Karpas-422 (cell line): ENCODE data around the gene FLT1. TPM values are rescaled to one million over a fixed set of nuclear protein-coding genes. Genes with fewer than 3 reads are reported as not detected.

Experiments used
- DNase-seq: peaks from one replicate; pipeline ENCODE4 v3.0.0-alpha.2; 2015
- H2AFZ ChIP-seq: fragments of 200-600 bp; sonication (generic); 2 replicates; pipeline ENCODE4 v1.6.1; 2014; ENCODE audit warnings: antibody characterized with exemption, low read length, mixed read lengths
- H3K27ac ChIP-seq: fragments of 200-600 bp; sonication (generic); 2 replicates; pipeline ENCODE4 v1.5.1; 2014; ENCODE audit warnings: mild to moderate bottlenecking, low read length, moderate library complexity
- H3K27me3 ChIP-seq: fragments of 200-600 bp; sonication (generic); 2 replicates; pipeline ENCODE4 v1.6.1; 2014; ENCODE audit warnings: low read length, mixed read lengths
- H3K36me3 ChIP-seq: fragments of 200-600 bp; sonication (generic); 2 replicates; pipeline ENCODE4 v1.6.1; 2014; ENCODE audit warnings: low read length, mixed read lengths; ENCODE audit not compliant: insufficient read depth
- H3K4me1 ChIP-seq: fragments of 200-600 bp; sonication (generic); 2 replicates; pipeline ENCODE4 v1.6.1; 2014; ENCODE audit warnings: mild to moderate bottlenecking, low read length, mixed read lengths
- H3K4me2 ChIP-seq: fragments of 200-600 bp; sonication (generic); 2 replicates; pipeline ENCODE4 v1.6.1; 2014; ENCODE audit warnings: low read length, low read depth, mild to moderate bottlenecking; ENCODE audit not compliant: poor library complexity, severe bottlenecking
- H3K4me3 ChIP-seq: fragments of 200-600 bp; sonication (generic); 2 replicates; pipeline ENCODE4 v1.5.1; 2014; ENCODE audit warnings: mild to moderate bottlenecking, antibody characterized with exemption, low read length, mixed read lengths
- H3K79me2 ChIP-seq: fragments of 200-600 bp; sonication (generic); 2 replicates; pipeline ENCODE4 v1.6.1; 2014; ENCODE audit warnings: mild to moderate bottlenecking, low read length, mixed read lengths
- H3K9ac ChIP-seq: fragments of 200-600 bp; sonication (generic); 2 replicates; pipeline ENCODE4 v1.6.0; 2014; ENCODE audit warnings: low read length
- H3K9me2 ChIP-seq: fragments of 200-600 bp; sonication (generic), shearing (Covaris generic); replicated peaks from 2 replicates; pipeline ENCODE4 v1.6.0; 2014; ENCODE audit warnings: mild to moderate bottlenecking, low read length, moderate library complexity; ENCODE audit not compliant: insufficient read depth
- H3K9me3 ChIP-seq: fragments of 300-700, 200-600 bp; sonication (generic); 2 replicates; pipeline ENCODE4 v1.6.1; 2014; ENCODE audit warnings: low read length, mixed read lengths
- H4K20me1 ChIP-seq: fragments of 200-600 bp; sonication (generic); 2 replicates; pipeline ENCODE4 v1.6.1; 2014; ENCODE audit warnings: mild to moderate bottlenecking, antibody characterized with exemption, low read length, low read depth; ENCODE audit not compliant: insufficient read depth
- total RNA-seq: library from RNA; depleted of rRNA; stranded (reverse); fragments of >200 nt; shearing (Covaris generic); gene quantifications from 2 replicates; pipeline ENCODE4 v1.2.3, GENCODE V29; 2014; ENCODE audit warnings: low replicate concordance

FLT1 gene
- total RNA-seq, 1 experiment from 2014 or later = not detected

- Histone ChIP-seq H3K36me3 (no peaks in the 10 kb centered on the region), H2AFZ (no peak overlapping the region), H4K20me1 (no peaks in the 10 kb centered on the region), H3K4me2 (no peak overlapping the region), H3K4me3 (no peak overlapping the region), H3K27ac (no peak overlapping the region), H3K79me2 (no peaks in the 10 kb centered on the region), H3K9ac (no peak overlapping the region), H3K9me3 (no peaks in the 10 kb centered on the region), H3K9me2 (no peaks in the 10 kb centered on the region), H3K4me1 (no peaks in the 10 kb centered on the region), H3K27me3 (no peaks in the 10 kb centered on the region)
- no peak for DNase-seq
These were observed 37.4 kb downstream of the FLT1 start for GRCh38 chr13:28457521-28457920.

- no peak for DNase-seq
- no peaks in the 10 kb centered on the region for H3K27me3 ChIP-seq
- H3K4me3 ChIP-seq = no peak overlapping the region
- no peaks in the 10 kb centered on the region for H3K9me3 ChIP-seq
- no peak overlapping the region for H3K4me2 ChIP-seq
- no peaks in the 10 kb centered on the region for H3K79me2 ChIP-seq
- H3K9me2 ChIP-seq = no peaks in the 10 kb centered on the region
- H3K27ac ChIP-seq = no peak overlapping the region
- no peak overlapping the region for H3K9ac ChIP-seq
- no peaks in the 10 kb centered on the region for H3K4me1 ChIP-seq
- no peak overlapping the region for H2AFZ ChIP-seq
- H4K20me1 ChIP-seq = no peaks in the 10 kb centered on the region
- no peaks in the 10 kb centered on the region for H3K36me3 ChIP-seq
These were observed 39.2 kb downstream of the FLT1 start for GRCh38 chr13:28455580-28456194.

- H3K4me2 ChIP-seq = no peak overlapping the region
- no peak overlapping the region for H2AFZ ChIP-seq
- no peaks in the 10 kb centered on the region for H3K9me3 ChIP-seq
- H3K79me2 ChIP-seq = no peaks in the 10 kb centered on the region
- no peaks in the 10 kb centered on the region for H3K27me3 ChIP-seq
- no peaks in the 10 kb centered on the region for H3K36me3 ChIP-seq
- H4K20me1 ChIP-seq = no peaks in the 10 kb centered on the region
- no peak overlapping the region for H3K27ac ChIP-seq
- no peak for DNase-seq
- no peak overlapping the region for H3K4me3 ChIP-seq
- H3K4me1 ChIP-seq = no peaks in the 10 kb centered on the region
- no peaks in the 10 kb centered on the region for H3K9me2 ChIP-seq
- no peak overlapping the region for H3K9ac ChIP-seq
These were observed 42.2 kb downstream of the FLT1 start for GRCh38 chr13:28452755-28453154.

GRCh38 chr13:28451482-28452217, 43.3 kb downstream of the FLT1 start:
- Histone ChIP-seq H4K20me1 (no peaks in the 10 kb centered on the region), H3K79me2 (no peaks in the 10 kb centered on the region), H3K4me3 (no peak overlapping the region), H3K4me1 (no peaks in the 10 kb centered on the region), H3K36me3 (no peaks in the 10 kb centered on the region), H3K4me2 (no peak overlapping the region), H2AFZ (no peak overlapping the region), H3K27ac (no peak overlapping the region), H3K27me3 (no peaks in the 10 kb centered on the region), H3K9me3 (no peaks in the 10 kb centered on the region), H3K9me2 (no peaks in the 10 kb centered on the region), H3K9ac (no peak overlapping the region)
- no peak for DNase-seq

GRCh38 chr13:28449826-28450773, 44.8 kb downstream of the FLT1 start:
- Histone ChIP-seq H3K4me1 (no peaks in the 10 kb centered on the region), H3K27ac (no peak overlapping the region), H3K27me3 (no peaks in the 10 kb centered on the region), H3K4me3 (no peak overlapping the region), H3K4me2 (no peak overlapping the region), H3K79me2 (no peaks in the 10 kb centered on the region), H3K36me3 (no peaks in the 10 kb centered on the region), H3K9ac (no peak overlapping the region), H4K20me1 (no peaks in the 10 kb centered on the region), H2AFZ (no peak overlapping the region), H3K9me2 (no peaks in the 10 kb centered on the region), H3K9me3 (no peaks in the 10 kb centered on the region)
- DNase-seq = no peak

- Histone ChIP-seq H3K27me3 (no peaks in the 10 kb centered on the region), H3K4me1 (no peaks in the 10 kb centered on the region), H3K36me3 (no peaks in the 10 kb centered on the region), H3K9me2 (no peaks in the 10 kb centered on the region), H3K4me2 (no peak overlapping the region), H2AFZ (no peak overlapping the region), H3K9me3 (no peaks in the 10 kb centered on the region), H4K20me1 (no peaks in the 10 kb centered on the region), H3K9ac (no peak overlapping the region), H3K79me2 (no peaks in the 10 kb centered on the region), H3K4me3 (no peak overlapping the region), H3K27ac (no peak overlapping the region)
- DNase-seq = no peak
These were observed 46.1 kb downstream of the FLT1 start for GRCh38 chr13:28448651-28449358.

GRCh38 chr13:28447989-28448388, 46.9 kb downstream of the FLT1 start:
- no peaks in the 10 kb centered on the region for H3K36me3 ChIP-seq
- no peak overlapping the region for H3K4me3 ChIP-seq
- no peaks in the 10 kb centered on the region for H3K9me3 ChIP-seq
- H3K79me2 ChIP-seq = no peaks in the 10 kb centered on the region
- H3K27ac ChIP-seq = no peak overlapping the region
- no peaks in the 10 kb centered on the region for H3K27me3 ChIP-seq
- no peak overlapping the region for H2AFZ ChIP-seq
- no peak for DNase-seq
- H3K9me2 ChIP-seq = no peaks in the 10 kb centered on the region
- H3K4me2 ChIP-seq = no peak overlapping the region
- H4K20me1 ChIP-seq = no peaks in the 10 kb centered on the region
- no peak overlapping the region for H3K9ac ChIP-seq
- H3K4me1 ChIP-seq = no peaks in the 10 kb centered on the region
